Suprapubic skin (tissue), 4 donors: ENCODE data around the gene TNFAIP2.

Experiments used
- EP300 ChIP-seq: sonication (generic); formaldehyde crosslinking; IDR thresholded peaks from one replicate; pipeline ENCODE4 v1.6.1; 2017; ENCODE audit warnings: antibody characterized with exemption
- POLR2A ChIP-seq, 2 donors: fragments of 450-650 bp; IDR thresholded peaks; one replicate each; pipeline ENCODE4 v1.6.1; 2017; ENCODE audit warnings: antibody characterized with exemption in 2 of 2, mild to moderate bottlenecking in 2 of 2, moderate library complexity in 2 of 2
- POLR2AphosphoS5 ChIP-seq, 3 donors: sonication (generic); formaldehyde crosslinking; IDR thresholded peaks; one replicate each; pipeline ENCODE4 v1.6.1; 2017; ENCODE audit warnings: antibody characterized with exemption in 3 of 3
- TF ChIP-seq, protein P1 (sequence below), 2 donors: fragments of 200-600 bp in 1 of 2; fragments of 450-650 bp in 1 of 2; sonication (generic) in 1 of 2; IDR thresholded peaks; one replicate each; pipeline ENCODE4 v1.5.1; 2016 to 2019; ENCODE audit warnings: antibody characterized with exemption in 2 of 2, mild to moderate bottlenecking in 1 of 2, moderate library complexity in 1 of 2

DNA sequence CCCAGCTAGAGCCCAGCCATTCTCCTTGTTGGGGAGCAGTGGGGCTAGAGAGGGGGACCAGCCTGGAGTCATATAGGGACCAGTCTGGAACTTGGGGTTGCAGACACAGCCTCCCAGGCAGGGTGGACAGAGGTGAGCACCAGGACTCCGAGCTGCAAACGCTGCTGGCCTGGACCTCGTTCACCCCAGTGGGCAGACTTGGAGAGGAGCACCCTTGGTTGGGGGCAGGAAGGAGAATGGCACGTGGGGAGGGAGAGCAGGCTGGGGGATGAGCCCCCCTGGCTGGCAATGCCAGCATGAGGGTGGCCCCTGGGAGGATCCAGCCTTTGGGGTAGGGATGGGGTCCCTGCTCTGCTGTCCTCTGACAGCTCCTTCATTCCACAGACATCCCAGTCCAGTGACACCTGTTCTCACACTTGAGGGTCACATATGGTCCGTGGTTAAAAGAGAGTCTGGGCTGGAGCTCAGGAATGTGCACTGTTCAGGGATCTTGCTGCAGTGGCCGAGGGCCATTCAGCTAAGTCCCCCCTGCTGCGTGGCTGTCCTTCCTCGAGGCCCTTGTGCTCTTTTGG lies 36.4 kb upstream of the TNFAIP2 start:
- TF ChIP-seq, protein P1, sequence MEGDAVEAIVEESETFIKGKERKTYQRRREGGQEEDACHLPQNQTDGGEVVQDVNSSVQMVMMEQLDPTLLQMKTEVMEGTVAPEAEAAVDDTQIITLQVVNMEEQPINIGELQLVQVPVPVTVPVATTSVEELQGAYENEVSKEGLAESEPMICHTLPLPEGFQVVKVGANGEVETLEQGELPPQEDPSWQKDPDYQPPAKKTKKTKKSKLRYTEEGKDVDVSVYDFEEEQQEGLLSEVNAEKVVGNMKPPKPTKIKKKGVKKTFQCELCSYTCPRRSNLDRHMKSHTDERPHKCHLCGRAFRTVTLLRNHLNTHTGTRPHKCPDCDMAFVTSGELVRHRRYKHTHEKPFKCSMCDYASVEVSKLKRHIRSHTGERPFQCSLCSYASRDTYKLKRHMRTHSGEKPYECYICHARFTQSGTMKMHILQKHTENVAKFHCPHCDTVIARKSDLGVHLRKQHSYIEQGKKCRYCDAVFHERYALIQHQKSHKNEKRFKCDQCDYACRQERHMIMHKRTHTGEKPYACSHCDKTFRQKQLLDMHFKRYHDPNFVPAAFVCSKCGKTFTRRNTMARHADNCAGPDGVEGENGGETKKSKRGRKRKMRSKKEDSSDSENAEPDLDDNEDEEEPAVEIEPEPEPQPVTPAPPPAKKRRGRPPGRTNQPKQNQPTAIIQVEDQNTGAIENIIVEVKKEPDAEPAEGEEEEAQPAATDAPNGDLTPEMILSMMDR (IDR thresholded peaks at IDR 0.05): no peak
- no peak for TF ChIP-seq POLR2A (IDR thresholded peaks at IDR 0.05)
- TF ChIP-seq EP300: no peak
- no peak for TF ChIP-seq POLR2AphosphoS5 (IDR thresholded peaks at IDR 0.05)
